Measurements from ENCODE around the gene RYR3. TPM values are rescaled to one million over a fixed set of nuclear protein-coding genes. Genes with fewer than 3 reads are reported as not detected.

RYR3 gene
- total and polyA plus RNA-seq, 2 of the 13 experiments (the other 11 are each of a cell fraction or from before 2014, with no cell fraction given), result not detected

DNA sequence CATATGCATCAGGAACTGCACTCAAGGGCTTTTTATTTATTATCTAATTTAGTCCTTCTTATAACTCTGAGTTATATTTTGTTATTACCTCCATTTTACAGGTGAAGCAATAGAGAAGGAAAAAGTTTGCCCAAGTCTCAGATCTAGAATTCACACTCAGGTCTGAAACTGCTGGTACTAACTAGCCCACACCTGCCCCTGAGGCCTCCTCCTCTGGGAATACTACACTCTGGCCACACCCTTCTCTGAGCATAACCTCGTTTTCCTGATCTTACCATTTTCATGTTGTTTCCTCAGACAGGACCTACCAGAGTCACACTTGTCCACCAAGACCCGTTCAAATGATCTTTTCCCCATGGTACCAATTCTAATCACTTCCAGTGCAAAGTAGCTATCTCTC is 563.4 kb downstream of the RYR3 start (continued):
- TF ChIP-seq, protein P1, sequence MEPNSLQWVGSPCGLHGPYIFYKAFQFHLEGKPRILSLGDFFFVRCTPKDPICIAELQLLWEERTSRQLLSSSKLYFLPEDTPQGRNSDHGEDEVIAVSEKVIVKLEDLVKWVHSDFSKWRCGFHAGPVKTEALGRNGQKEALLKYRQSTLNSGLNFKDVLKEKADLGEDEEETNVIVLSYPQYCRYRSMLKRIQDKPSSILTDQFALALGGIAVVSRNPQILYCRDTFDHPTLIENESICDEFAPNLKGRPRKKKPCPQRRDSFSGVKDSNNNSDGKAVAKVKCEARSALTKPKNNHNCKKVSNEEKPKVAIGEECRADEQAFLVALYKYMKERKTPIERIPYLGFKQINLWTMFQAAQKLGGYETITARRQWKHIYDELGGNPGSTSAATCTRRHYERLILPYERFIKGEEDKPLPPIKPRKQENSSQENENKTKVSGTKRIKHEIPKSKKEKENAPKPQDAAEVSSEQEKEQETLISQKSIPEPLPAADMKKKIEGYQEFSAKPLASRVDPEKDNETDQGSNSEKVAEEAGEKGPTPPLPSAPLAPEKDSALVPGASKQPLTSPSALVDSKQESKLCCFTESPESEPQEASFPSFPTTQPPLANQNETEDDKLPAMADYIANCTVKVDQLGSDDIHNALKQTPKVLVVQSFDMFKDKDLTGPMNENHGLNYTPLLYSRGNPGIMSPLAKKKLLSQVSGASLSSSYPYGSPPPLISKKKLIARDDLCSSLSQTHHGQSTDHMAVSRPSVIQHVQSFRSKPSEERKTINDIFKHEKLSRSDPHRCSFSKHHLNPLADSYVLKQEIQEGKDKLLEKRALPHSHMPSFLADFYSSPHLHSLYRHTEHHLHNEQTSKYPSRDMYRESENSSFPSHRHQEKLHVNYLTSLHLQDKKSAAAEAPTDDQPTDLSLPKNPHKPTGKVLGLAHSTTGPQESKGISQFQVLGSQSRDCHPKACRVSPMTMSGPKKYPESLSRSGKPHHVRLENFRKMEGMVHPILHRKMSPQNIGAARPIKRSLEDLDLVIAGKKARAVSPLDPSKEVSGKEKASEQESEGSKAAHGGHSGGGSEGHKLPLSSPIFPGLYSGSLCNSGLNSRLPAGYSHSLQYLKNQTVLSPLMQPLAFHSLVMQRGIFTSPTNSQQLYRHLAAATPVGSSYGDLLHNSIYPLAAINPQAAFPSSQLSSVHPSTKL (CRISPR knock-in tag; IDR thresholded peaks at IDR 0.05), result no peak
- TF ChIP-seq, protein P2, sequence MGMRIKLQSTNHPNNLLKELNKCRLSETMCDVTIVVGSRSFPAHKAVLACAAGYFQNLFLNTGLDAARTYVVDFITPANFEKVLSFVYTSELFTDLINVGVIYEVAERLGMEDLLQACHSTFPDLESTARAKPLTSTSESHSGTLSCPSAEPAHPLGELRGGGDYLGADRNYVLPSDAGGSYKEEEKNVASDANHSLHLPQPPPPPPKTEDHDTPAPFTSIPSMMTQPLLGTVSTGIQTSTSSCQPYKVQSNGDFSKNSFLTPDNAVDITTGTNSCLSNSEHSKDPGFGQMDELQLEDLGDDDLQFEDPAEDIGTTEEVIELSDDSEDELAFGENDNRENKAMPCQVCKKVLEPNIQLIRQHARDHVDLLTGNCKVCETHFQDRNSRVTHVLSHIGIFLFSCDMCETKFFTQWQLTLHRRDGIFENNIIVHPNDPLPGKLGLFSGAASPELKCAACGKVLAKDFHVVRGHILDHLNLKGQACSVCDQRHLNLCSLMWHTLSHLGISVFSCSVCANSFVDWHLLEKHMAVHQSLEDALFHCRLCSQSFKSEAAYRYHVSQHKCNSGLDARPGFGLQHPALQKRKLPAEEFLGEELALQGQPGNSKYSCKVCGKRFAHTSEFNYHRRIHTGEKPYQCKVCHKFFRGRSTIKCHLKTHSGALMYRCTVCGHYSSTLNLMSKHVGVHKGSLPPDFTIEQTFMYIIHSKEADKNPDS (CRISPR knock-in tag; IDR thresholded peaks at IDR 0.05), result no peak

DNA sequence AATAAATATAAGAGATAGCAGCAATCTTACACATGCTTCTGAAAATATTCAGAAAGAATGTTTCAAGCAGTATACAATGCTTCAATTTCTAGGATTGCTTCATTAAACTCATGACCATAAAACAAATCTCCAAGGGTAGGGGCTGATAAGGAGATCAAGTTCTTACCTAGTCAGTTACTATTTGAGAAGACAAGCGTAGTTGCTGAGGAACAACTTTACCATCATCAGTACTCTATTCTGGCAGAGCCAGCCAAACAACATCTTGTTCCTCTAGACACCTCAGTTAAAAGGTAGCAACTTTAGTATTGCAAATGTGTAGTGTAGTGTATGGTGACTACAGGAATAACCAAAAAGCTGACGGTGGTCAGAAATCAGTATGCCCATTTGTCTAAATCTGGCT is 572.2 kb downstream of the RYR3 start:
- Histone ChIP-seq H3K36me3 (replicated peaks in 1 of 2; ENCODE audit: control insufficient read depth in 1 of 2, insufficient read depth in 2 of 2, low read length in 2 of 2) (no peaks in the 10 kb centered on the region), H3K9ac (ENCODE audit: insufficient read depth, low read depth, low read length) (no peak overlapping the region), H3K4me1 (ENCODE audit: insufficient read depth, low read length) (no peaks in the 10 kb centered on the region), H3K27ac (ENCODE audit: extremely low read length, insufficient read depth, low read length) (no peak overlapping the region), H4K20me1 (ENCODE audit: insufficient read depth, low read length) (no peaks in the 10 kb centered on the region), H3K9me3 (ENCODE audit: low read length) (no peaks in the 10 kb centered on the region; the same call in 1 of the 2 replicates), H3K4me3 (replicated peaks in 1 of 3; ENCODE audit: insufficient read depth in 1 of 3, low read depth in 2 of 3, low read length in 3 of 3) (no peak overlapping the region), H3K79me2 (ENCODE audit: insufficient read depth, low read length) (no peaks in the 10 kb centered on the region), H3K4me2 (ENCODE audit: low read depth, low read length) (no peak overlapping the region), H2AFZ (ENCODE audit: low read length) (no peak overlapping the region), H3K27me3 (ENCODE audit: control insufficient read depth in 1 of 2, insufficient read depth in 2 of 2, low read length in 2 of 2) (no peaks in the 10 kb centered on the region)
- in situ Hi-C loops (cut with HindIII; ENCODE audit: extremely low pct_ligation_motif_present, low pct_unique_long_range_greater_than_20kb), result no loop called here
- 96% methylated on average over 2 of the region's 2 CpGs for WGBS (ENCODE audit: low lambda C conversion rate)
- BruUV-seq (replicated peaks), result no TSS peak
- no peak for ATAC-seq
- no peak for FAIRE-seq
- TF ChIP-seq REXO4 (CRISPR knock-in tag; IDR thresholded peaks at IDR 0.05; ENCODE audit: borderline replicate concordance) (no peak), FOXJ3 (CRISPR knock-in tag; IDR thresholded peaks at IDR 0.05; ENCODE audit: borderline replicate concordance) (no peak), NFKB2 (CRISPR knock-in tag; IDR thresholded peaks at IDR 0.05; ENCODE audit: borderline replicate concordance) (no peak), ZNF724P (CRISPR knock-in tag; IDR thresholded peaks at IDR 0.05; ENCODE audit: borderline replicate concordance) (no peak), RBAK (CRISPR knock-in tag; IDR thresholded peaks at IDR 0.05) (no peak), ZFY (CRISPR knock-in tag; IDR thresholded peaks at IDR 0.05) (no peak)
- TF ChIP-seq, protein P3, sequence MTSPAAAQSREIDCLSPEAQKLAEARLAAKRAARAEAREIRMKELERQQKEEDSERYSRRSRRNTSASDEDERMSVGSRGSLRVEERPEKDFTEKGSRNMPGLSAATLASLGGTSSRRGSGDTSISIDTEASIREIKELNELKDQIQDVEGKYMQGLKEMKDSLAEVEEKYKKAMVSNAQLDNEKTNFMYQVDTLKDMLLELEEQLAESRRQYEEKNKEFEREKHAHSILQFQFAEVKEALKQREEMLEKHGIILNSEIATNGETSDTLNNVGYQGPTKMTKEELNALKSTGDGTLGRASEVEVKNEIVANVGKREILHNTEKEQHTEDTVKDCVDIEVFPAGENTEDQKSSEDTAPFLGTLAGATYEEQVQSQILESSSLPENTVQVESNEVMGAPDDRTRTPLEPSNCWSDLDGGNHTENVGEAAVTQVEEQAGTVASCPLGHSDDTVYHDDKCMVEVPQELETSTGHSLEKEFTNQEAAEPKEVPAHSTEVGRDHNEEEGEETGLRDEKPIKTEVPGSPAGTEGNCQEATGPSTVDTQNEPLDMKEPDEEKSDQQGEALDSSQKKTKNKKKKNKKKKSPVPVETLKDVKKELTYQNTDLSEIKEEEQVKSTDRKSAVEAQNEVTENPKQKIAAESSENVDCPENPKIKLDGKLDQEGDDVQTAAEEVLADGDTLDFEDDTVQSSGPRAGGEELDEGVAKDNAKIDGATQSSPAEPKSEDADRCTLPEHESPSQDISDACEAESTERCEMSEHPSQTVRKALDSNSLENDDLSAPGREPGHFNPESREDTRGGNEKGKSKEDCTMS (CRISPR knock-in tag; conservative IDR thresholded peaks at IDR 0.05), result no peak
- TF ChIP-seq, protein P4, sequence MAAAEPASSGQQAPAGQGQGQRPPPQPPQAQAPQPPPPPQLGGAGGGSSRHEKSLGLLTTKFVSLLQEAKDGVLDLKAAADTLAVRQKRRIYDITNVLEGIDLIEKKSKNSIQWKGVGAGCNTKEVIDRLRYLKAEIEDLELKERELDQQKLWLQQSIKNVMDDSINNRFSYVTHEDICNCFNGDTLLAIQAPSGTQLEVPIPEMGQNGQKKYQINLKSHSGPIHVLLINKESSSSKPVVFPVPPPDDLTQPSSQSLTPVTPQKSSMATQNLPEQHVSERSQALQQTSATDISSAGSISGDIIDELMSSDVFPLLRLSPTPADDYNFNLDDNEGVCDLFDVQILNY (CRISPR knock-in tag; conservative IDR thresholded peaks at IDR 0.05), result no peak
- intact Hi-C loops (cut with micrococcal nuclease; ENCODE audit: unreplicated experiment), result no loop called here
- POLR2A ChIA-PET, result no interaction called here
- CTCF ChIA-PET (ENCODE audit: low intra/inter-chr PET ratio, low total read pairs), result no interaction called here
- no peak for DNase-seq (ENCODE audit: low spot score)

Measured in HepG2 (cell line).